DOHH2 (cell line): ENCODE data around the gene NDUFS4.

Source experiments
- H3F3A ChIP-seq: fragments of 200-600 bp; sonication (generic), shearing (Covaris generic); 2 replicates; pipeline ENCODE4 v1.6.0; 2016; ENCODE audit warnings: antibody characterized with exemption, mild to moderate bottlenecking; ENCODE audit not compliant: control insufficient read depth, insufficient read depth
- H3K27ac ChIP-seq: fragments of 200-600 bp; sonication (generic); 2 replicates; pipeline ENCODE4 v1.5.1; 2014; ENCODE audit warnings: low read depth, mild to moderate bottlenecking, low read length, moderate library complexity
- H3K27me3 ChIP-seq: fragments of 200-600 bp; sonication (generic); 2 replicates; pipeline ENCODE4 v1.6.1; 2014; ENCODE audit warnings: mild to moderate bottlenecking, low read length, mixed read lengths; ENCODE audit not compliant: control insufficient read depth
- H3K36me3 ChIP-seq: fragments of 200-600 bp; sonication (generic); 2 replicates; pipeline ENCODE4 v1.6.1; 2014; ENCODE audit warnings: mild to moderate bottlenecking, low read length, moderate library complexity, mixed read lengths; ENCODE audit not compliant: control insufficient read depth
- H3K4me1 ChIP-seq: fragments of 200-600 bp; sonication (generic); 2 replicates; pipeline ENCODE4 v1.6.1; 2014; ENCODE audit warnings: mild to moderate bottlenecking, low read length, mixed read lengths; ENCODE audit not compliant: control insufficient read depth
- H3K4me2 ChIP-seq: fragments of 200-600 bp; sonication (generic); 2 replicates; pipeline ENCODE4 v1.6.0; 2014; ENCODE audit warnings: mild to moderate bottlenecking, low read length, moderate library complexity
- H3K4me3 ChIP-seq: fragments of 200-600 bp; sonication (generic); 2 replicates; pipeline ENCODE4 v1.5.1; 2014; ENCODE audit warnings: mild to moderate bottlenecking, low read length, mixed read lengths
- H3K79me2 ChIP-seq: fragments of 200-600 bp; sonication (generic); 2 replicates; pipeline ENCODE4 v1.6.1; 2014; ENCODE audit warnings: mild to moderate bottlenecking, low read length, mixed read lengths; ENCODE audit not compliant: control insufficient read depth
- H3K9me2 ChIP-seq: fragments of 200-600 bp; sonication (generic); replicated peaks from 2 replicates; pipeline ENCODE4 v1.6.1; 2014; ENCODE audit warnings: mild to moderate bottlenecking, low read length, mixed read lengths; ENCODE audit not compliant: control insufficient read depth
- H3K9me3 ChIP-seq: fragments of 200-600 bp; sonication (generic); 2 replicates; pipeline ENCODE4 v1.6.1; 2014; ENCODE audit warnings: antibody characterized with exemption, low read length, mixed read lengths; ENCODE audit not compliant: control insufficient read depth, insufficient read depth
- H4K20me1 ChIP-seq: fragments of 200-600 bp; sonication (generic); 2 replicates; pipeline ENCODE4 v1.6.0; 2014; ENCODE audit warnings: low read depth, mild to moderate bottlenecking, antibody characterized with exemption, low read length, moderate library complexity; ENCODE audit not compliant: control insufficient read depth, insufficient read depth
- EZH2phosphoT487 ChIP-seq: fragments of 200-600 bp; sonication (generic); IDR thresholded peaks from 2 replicates; pipeline ENCODE4 v1.6.1; 2017; ENCODE audit warnings: borderline replicate concordance, mild to moderate bottlenecking, antibody characterized with exemption, low read length, moderate library complexity, mixed read lengths
- TF ChIP-seq, protein P1 (sequence below): fragments of 200-600 bp; sonication (generic); IDR thresholded peaks from one replicate; pipeline ENCODE4 v1.5.1; 2014; ENCODE audit warnings: antibody characterized with exemption, mild to moderate bottlenecking, low read depth, low read length; ENCODE audit not compliant: poor library complexity, severe bottlenecking

Gene NDUFS4

DNA sequence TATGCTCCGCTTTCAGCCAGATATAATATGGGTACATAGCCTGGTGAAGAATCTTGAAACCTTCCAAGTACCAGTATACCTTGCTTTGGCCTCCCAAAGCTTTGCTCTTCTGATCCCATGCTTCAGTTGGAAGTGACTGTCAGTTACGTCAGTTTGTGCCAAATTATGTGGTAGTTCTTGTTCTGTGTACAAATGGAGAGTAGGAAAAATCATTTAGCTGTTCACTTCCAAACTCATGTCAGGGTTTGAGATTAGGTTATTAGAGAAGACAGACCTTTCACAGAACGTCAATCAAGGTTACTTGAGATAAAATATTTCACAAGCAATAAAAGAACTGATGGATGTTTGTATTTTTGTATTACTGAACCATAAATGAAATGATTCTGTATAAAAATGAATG is 117.2 kb downstream of the NDUFS4 start:
- no peaks in the 10 kb centered on the region for H3K4me1 ChIP-seq
- H3F3A ChIP-seq, result no peaks in the 10 kb centered on the region
- H3K27me3 ChIP-seq, result no peaks in the 10 kb centered on the region
- no peak overlapping the region for H3K4me2 ChIP-seq
- no peaks in the 10 kb centered on the region for H4K20me1 ChIP-seq
- TF ChIP-seq, protein P1, sequence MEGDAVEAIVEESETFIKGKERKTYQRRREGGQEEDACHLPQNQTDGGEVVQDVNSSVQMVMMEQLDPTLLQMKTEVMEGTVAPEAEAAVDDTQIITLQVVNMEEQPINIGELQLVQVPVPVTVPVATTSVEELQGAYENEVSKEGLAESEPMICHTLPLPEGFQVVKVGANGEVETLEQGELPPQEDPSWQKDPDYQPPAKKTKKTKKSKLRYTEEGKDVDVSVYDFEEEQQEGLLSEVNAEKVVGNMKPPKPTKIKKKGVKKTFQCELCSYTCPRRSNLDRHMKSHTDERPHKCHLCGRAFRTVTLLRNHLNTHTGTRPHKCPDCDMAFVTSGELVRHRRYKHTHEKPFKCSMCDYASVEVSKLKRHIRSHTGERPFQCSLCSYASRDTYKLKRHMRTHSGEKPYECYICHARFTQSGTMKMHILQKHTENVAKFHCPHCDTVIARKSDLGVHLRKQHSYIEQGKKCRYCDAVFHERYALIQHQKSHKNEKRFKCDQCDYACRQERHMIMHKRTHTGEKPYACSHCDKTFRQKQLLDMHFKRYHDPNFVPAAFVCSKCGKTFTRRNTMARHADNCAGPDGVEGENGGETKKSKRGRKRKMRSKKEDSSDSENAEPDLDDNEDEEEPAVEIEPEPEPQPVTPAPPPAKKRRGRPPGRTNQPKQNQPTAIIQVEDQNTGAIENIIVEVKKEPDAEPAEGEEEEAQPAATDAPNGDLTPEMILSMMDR, result no peak
- TF ChIP-seq EZH2phosphoT487, result no peak
- H3K9me3 ChIP-seq, result no peaks in the 10 kb centered on the region
- H3K36me3 ChIP-seq, result no peaks in the 10 kb centered on the region
- no peak overlapping the region for H3K27ac ChIP-seq
- H3K79me2 ChIP-seq, result no peaks in the 10 kb centered on the region
- no peaks in the 10 kb centered on the region for H3K9me2 ChIP-seq
- no peak overlapping the region for H3K4me3 ChIP-seq

DNA sequence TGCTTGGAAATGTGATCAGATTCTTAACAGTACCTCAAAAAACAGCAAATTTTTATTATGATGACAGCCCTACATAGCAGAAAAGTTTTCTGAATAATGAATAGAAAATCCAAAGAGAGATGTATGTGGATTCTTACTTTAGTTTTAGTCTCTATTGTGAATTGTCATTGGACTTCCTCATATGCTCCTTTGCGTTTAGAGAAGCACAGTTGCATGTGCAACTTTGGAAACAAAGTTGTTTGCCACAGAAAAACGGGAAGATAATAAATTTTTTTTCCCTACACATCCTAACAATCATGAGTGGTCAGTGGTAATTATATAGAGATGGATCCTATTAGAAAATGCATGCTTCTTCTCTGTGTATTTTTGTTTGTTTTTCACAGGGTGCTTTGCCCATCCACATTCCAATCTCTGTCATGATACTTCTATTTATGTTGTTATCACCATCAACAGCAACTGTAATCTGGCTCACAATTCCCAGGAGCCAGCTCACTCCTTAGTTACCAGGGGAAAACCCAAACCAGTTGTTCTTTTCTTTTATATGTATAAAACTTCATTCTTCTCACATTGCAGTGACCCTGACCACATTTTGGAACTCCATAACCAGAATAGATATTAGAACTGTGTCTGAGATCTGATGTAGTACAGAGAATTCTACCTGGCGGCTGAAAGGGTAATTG is 118.7 kb downstream of the NDUFS4 start:
- no peak overlapping the region for H3K4me3 ChIP-seq
- no peaks in the 10 kb centered on the region for H3K79me2 ChIP-seq
- H3K4me1 ChIP-seq, result no peaks in the 10 kb centered on the region
- no peaks in the 10 kb centered on the region for H3K9me3 ChIP-seq
- H3K4me2 ChIP-seq, result no peak overlapping the region
- no peaks in the 10 kb centered on the region for H3F3A ChIP-seq
- H3K9me2 ChIP-seq, result no peaks in the 10 kb centered on the region
- peaks cover 3% of the 10 kb centered on the region; the same call in 1 of the 2 replicates for H3K36me3 ChIP-seq
- no peak overlapping the region for H3K27ac ChIP-seq
- H4K20me1 ChIP-seq, result no peaks in the 10 kb centered on the region
- TF ChIP-seq, protein P1, result no peak
- TF ChIP-seq EZH2phosphoT487, result no peak
- no peaks in the 10 kb centered on the region for H3K27me3 ChIP-seq

DNA sequence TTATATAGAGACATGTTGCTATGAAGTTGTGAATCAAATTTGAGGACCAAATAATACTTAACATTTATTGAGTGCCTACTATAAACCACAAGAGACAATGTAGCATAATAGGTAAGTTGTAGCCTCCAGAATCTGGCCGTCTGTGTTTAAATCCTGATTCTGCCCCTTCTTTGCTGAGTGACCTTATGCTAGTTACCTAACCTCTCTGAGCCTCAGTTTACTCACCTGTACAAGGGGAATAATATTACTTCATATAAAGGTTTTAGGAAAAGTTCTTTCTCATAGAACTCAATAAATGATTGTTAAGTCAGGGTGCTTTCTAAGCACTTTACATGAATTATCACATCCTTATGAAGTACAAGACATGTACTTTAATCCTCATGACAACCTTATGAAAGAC is 120.6 kb downstream of the NDUFS4 start:
- Histone ChIP-seq H3F3A (no peaks in the 10 kb centered on the region), H3K27ac (no peak overlapping the region), H3K4me3 (no peak overlapping the region), H3K27me3 (no peaks in the 10 kb centered on the region), H3K4me2 (no peak overlapping the region), H3K4me1 (no peaks in the 10 kb centered on the region), H3K36me3 (peaks cover 3% of the 10 kb centered on the region; the same call in 1 of the 2 replicates), H3K9me3 (no peaks in the 10 kb centered on the region), H4K20me1 (no peaks in the 10 kb centered on the region), H3K79me2 (no peaks in the 10 kb centered on the region), H3K9me2 (no peaks in the 10 kb centered on the region)
- TF ChIP-seq, protein P1, result no peak
- no peak for TF ChIP-seq EZH2phosphoT487
